Measurements from ENCODE around the gene WDR3.
"Not testable (repeated sequence)": the region's sequence is repeated elsewhere in the genome, so short reads cannot be mapped to it uniquely, and the experiment has no call there.

WDR3 gene

GRCh38 chr1:117929343-117930172, at the start of gene WDR3, which contains the start of gene GDAP2:
WDR3 (plus strand) TSS chr1:117929739; CDS start chr1:117933320, 3,581 bp downstream.
GDAP2 (minus strand) TSS chr1:117929621; CDS start chr1:117920357, 9,264 bp downstream.
- DNase-seq (ENCODE audit: low read depth) = peak; percentile 96

GRCh38 chr1:117883616-117884015, 45.9 kb upstream of the WDR3 start:
- no peak for DNase-seq (ENCODE audit: low read depth)

GRCh38 chr1:117886101-117886795, 43.3 kb upstream of the WDR3 start:
- DNase-seq (ENCODE audit: low read depth) = peak; percentile 59

GRCh38 chr1:117890452-117890851, 39.1 kb upstream of the WDR3 start:
- no peak for DNase-seq (ENCODE audit: low read depth)

GRCh38 chr1:117892512-117892911, 37.0 kb upstream of the WDR3 start:
- no peak for DNase-seq (ENCODE audit: low read depth)

- no peak for DNase-seq (ENCODE audit: low read depth)
These were observed 35.5 kb upstream of the WDR3 start for GRCh38 chr1:117894078-117894477.

- peak; percentile 79 for DNase-seq (ENCODE audit: low read depth)
These were observed 33.9 kb upstream of the WDR3 start for GRCh38 chr1:117895482-117896114.

GRCh38 chr1:117897551-117897950, 32.0 kb upstream of the WDR3 start:
- no peak for DNase-seq (ENCODE audit: low read depth)

GRCh38 chr1:117899801-117900200, 29.7 kb upstream of the WDR3 start:
- no peak for DNase-seq (ENCODE audit: low read depth)

- DNase-seq (ENCODE audit: low read depth) = no peak
These were observed 26.6 kb upstream of the WDR3 start for GRCh38 chr1:117902944-117903343.

- no peak for DNase-seq (ENCODE audit: low read depth)
These were observed 25.1 kb upstream of the WDR3 start for GRCh38 chr1:117904485-117904884.

GRCh38 chr1:117905019-117905418, 24.5 kb upstream of the WDR3 start:
- no peak for DNase-seq (ENCODE audit: low read depth)

- no peak for DNase-seq (ENCODE audit: low read depth)
These were observed 18.5 kb upstream of the WDR3 start for GRCh38 chr1:117911051-117911450.

GRCh38 chr1:117919376-117919775, 10.2 kb upstream of the WDR3 start:
- DNase-seq (ENCODE audit: low read depth) = no peak

- no peak for DNase-seq (ENCODE audit: low read depth)
These were observed 7.5 kb upstream of the WDR3 start for GRCh38 chr1:117921991-117922390.

- DNase-seq (ENCODE audit: low read depth) = not testable (repeated sequence)
These were observed 6.8 kb upstream of the WDR3 start for GRCh38 chr1:117922717-117923116.

- no peak for DNase-seq (ENCODE audit: low read depth)
These were observed 3.6 kb upstream of the WDR3 start for GRCh38 chr1:117925981-117926380.

- DNase-seq (ENCODE audit: low read depth) = peak; percentile 42
These were observed 627 bp upstream of the WDR3 start for GRCh38 chr1:117928881-117929342.

- DNase-seq (ENCODE audit: low read depth) = no peak
These were observed 571 bp downstream of the WDR3 start for GRCh38 chr1:117930173-117930447.

- no peak for DNase-seq (ENCODE audit: low read depth)
These were observed 945 bp downstream of the WDR3 start for GRCh38 chr1:117930484-117930883.

GRCh38 chr1:117932576-117932975, 3.0 kb downstream of the WDR3 start:
- no peak for DNase-seq (ENCODE audit: low read depth)

GRCh38 chr1:117933769-117934168, 4.2 kb downstream of the WDR3 start:
- DNase-seq (ENCODE audit: low read depth) = no peak

GRCh38 chr1:117942293-117942692, 12.8 kb downstream of the WDR3 start:
- DNase-seq (ENCODE audit: low read depth) = no peak

All from HS-27A (cell line).